D721Med (cell line): Measurements from ENCODE around the gene B9D2.
"Not testable (repeated sequence)": the region's sequence is repeated elsewhere in the genome, so short reads cannot be mapped to it uniquely, and the experiment has no call there.

Experiments
- DNase-seq: peaks from one replicate; pipeline ENCODE4 v3.0.0; 2011; ENCODE audit warnings: low spot score; ENCODE audit not compliant: insufficient read length
- FAIRE-seq: peaks from 2 replicates; lab custom pipeline; 2011; peaks lifted over from hg19 to GRCh38; lab: Jason Lieb, UNC
- TF ChIP-seq, protein P1 (sequence below): IDR thresholded peaks from 2 replicates; pipeline ENCODE4 v1.5.1; 2012; ENCODE audit warnings: mild to moderate bottlenecking, control low read depth; ENCODE audit not compliant: insufficient read depth; ENCODE audit errors: missing control alignments

Gene B9D2, protein sequence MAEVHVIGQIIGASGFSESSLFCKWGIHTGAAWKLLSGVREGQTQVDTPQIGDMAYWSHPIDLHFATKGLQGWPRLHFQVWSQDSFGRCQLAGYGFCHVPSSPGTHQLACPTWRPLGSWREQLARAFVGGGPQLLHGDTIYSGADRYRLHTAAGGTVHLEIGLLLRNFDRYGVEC

DNA sequence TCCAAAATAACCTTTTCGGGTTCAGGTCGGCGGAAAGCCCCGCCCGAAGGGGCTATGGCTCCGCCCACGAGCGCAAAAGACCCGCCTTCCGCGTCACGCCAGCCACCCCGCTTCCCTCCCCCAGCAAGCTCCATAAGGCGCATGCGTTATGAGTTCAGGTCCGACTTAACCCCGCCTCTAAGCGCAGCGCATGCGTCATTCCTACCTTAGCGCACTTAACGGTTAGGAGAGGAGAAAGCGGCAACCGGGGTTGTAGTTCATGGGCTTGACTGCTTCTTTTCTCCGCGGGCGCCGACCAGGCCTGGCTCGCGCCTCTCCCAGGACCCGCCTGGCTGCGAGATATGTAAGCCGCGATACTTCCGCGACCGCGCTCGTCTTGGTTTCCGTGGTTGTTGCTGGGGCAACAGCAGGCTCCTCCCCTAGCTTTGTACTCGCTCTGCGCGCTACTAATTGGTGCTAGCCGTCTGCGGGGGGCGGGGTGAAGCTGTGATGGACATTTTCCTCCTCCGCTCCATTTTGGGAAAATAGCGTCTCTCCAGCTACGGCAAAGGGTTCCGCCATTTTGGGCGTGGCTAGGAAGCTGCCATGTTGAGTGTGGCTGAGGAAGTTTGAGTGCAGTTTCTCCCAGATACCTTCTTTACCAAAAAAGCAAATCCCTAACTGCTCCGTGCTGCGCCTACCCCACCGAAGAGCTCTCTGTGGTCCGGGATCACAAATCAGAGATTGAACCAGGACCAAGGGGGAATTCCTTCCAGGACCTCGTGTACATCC lies at the start of gene B9D2:
Gene B9D2, minus strand, starts transcription at position 397 of the 771 bp plus-strand sequence. CDS start 630 bp downstream, outside the sequence.
- TF ChIP-seq, protein P1, sequence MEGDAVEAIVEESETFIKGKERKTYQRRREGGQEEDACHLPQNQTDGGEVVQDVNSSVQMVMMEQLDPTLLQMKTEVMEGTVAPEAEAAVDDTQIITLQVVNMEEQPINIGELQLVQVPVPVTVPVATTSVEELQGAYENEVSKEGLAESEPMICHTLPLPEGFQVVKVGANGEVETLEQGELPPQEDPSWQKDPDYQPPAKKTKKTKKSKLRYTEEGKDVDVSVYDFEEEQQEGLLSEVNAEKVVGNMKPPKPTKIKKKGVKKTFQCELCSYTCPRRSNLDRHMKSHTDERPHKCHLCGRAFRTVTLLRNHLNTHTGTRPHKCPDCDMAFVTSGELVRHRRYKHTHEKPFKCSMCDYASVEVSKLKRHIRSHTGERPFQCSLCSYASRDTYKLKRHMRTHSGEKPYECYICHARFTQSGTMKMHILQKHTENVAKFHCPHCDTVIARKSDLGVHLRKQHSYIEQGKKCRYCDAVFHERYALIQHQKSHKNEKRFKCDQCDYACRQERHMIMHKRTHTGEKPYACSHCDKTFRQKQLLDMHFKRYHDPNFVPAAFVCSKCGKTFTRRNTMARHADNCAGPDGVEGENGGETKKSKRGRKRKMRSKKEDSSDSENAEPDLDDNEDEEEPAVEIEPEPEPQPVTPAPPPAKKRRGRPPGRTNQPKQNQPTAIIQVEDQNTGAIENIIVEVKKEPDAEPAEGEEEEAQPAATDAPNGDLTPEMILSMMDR: no peak
- FAIRE-seq (no peak), DNase-seq (peak; percentile 94)

- FAIRE-seq (no peak), DNase-seq (no peak)
- TF ChIP-seq, protein P1: no peak
Observed at GRCh38 chr19:41412953-41413352, 49.0 kb upstream of the B9D2 start.

DNA sequence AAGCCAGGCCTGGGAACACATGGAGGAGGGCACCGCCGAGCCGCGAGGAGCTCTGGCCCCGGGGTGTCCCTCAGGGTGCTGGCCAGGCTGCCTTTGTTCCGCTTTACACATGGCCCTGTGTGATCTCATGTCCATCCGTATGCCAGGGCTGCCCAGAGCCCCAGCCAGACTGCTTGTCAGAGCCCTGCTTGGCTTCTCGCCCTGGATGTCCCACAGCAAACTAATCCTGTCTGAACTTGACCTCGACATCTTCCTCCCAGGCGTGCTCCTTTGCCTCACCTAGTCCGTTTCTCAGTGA lies 48.0 kb upstream of the B9D2 start:
- FAIRE-seq (no peak), DNase-seq (no peak)

GRCh38 chr19:41411100-41411967 lies 47.4 kb upstream of the B9D2 start:
- FAIRE-seq (no peak), DNase-seq (no peak)
- TF ChIP-seq, protein P1: no peak

More for the DNA sequence above, 48.0 kb upstream of the B9D2 start:
- TF ChIP-seq, protein P1: no peak

- DNase-seq: no peak
- TF ChIP-seq, protein P1: no peak
- no peak for FAIRE-seq
Observed at GRCh38 chr19:41410336-41411054, 46.5 kb upstream of the B9D2 start.

GRCh38 chr19:41409288-41409687 lies 45.3 kb upstream of the B9D2 start:
- TF ChIP-seq, protein P1: no peak
- FAIRE-seq: no peak
- DNase-seq: no peak

- FAIRE-seq: not testable (repeated sequence)
Observed at GRCh38 chr19:41408846-41409245, 44.9 kb upstream of the B9D2 start.

More at GRCh38 chr19:41408846-41409245, 44.9 kb upstream of the B9D2 start:
- DNase-seq: not testable (repeated sequence)
